GM21825 (cell line): ENCODE measurements around the gene MYOM3.

Experiments
- ATAC-seq: cut with Tn5 transposase; IDR thresholded peaks from one replicate; pipeline ENCODE4 v1.9.1; 2021; ENCODE audit warnings: mild to moderate bottlenecking, moderate library complexity; ENCODE audit not compliant: unreplicated experiment

Gene MYOM3

GRCh38 chr1:24117722-24118409 lies 5.9 kb upstream of the MYOM3 start:
- ATAC-seq = no peak

- no peak for ATAC-seq
These were observed 5.2 kb upstream of the MYOM3 start for GRCh38 chr1:24117132-24117531.

GRCh38 chr1:24114753-24115152 lies 2.8 kb upstream of the MYOM3 start:
- ATAC-seq = no peak

GRCh38 chr1:24113641-24114033 lies 1.7 kb upstream of the MYOM3 start:
- ATAC-seq = no peak

GRCh38 chr1:24111262-24111995 lies 506 bp downstream of the MYOM3 start:
- ATAC-seq = no peak

- no peak for ATAC-seq
These were observed 1.2 kb downstream of the MYOM3 start for GRCh38 chr1:24110642-24111261.

- ATAC-seq = no peak
These were observed 2.1 kb downstream of the MYOM3 start for GRCh38 chr1:24109686-24110475.

- no peak for ATAC-seq
These were observed 2.8 kb downstream of the MYOM3 start for GRCh38 chr1:24109166-24109483.

GRCh38 chr1:24108334-24109165 lies 3.4 kb downstream of the MYOM3 start:
- no peak for ATAC-seq

- ATAC-seq = no peak
These were observed 4.3 kb downstream of the MYOM3 start for GRCh38 chr1:24107462-24108138.

- no peak for ATAC-seq
These were observed 6.4 kb downstream of the MYOM3 start for GRCh38 chr1:24105368-24106160.

GRCh38 chr1:24104854-24105253 lies 7.1 kb downstream of the MYOM3 start:
- ATAC-seq = no peak

GRCh38 chr1:24103879-24104278 lies 8.1 kb downstream of the MYOM3 start:
- ATAC-seq = no peak

GRCh38 chr1:24103408-24103807 lies 8.5 kb downstream of the MYOM3 start:
- ATAC-seq = no peak

GRCh38 chr1:24102961-24103360 lies 9.0 kb downstream of the MYOM3 start:
- ATAC-seq = no peak

- ATAC-seq = no peak
These were observed 9.9 kb downstream of the MYOM3 start for GRCh38 chr1:24101796-24102586.

- ATAC-seq = no peak
These were observed 10.8 kb downstream of the MYOM3 start for GRCh38 chr1:24100945-24101737.
